ENCODE data around the gene TRIM29.

Gene TRIM29

DNA sequence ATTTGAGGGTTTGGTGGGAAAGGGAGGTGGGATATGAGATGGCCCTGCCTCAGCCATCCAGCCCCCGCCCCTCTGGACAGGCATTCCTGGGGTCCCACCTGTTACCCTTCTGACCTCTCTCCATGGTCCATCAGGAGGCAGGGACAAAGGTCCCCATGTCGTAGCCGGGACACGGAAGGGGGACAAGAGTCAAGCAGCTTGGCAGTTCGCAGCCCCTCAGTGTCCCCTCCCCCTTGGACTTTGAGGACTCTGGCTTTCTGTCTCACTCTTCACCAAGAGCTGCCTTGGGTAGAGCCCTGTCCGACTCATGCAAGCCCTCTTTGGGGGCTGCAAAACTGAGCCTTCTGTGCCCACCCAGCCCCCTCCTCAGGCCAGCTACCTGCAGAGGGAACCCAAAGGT lies 30.2 kb downstream of the TRIM29 start:
- peaks cover 3% of the 10 kb centered on the region for H3K27me3 Mint-ChIP-seq
- H3K9me3 Mint-ChIP-seq, result no peaks in the 10 kb centered on the region
- no peaks in the 10 kb centered on the region for H3K36me3 Mint-ChIP-seq (ENCODE audit: low read depth)
- no peak overlapping the region for H3K27ac Mint-ChIP-seq
- no peak for DNase-seq
- no peaks in the 10 kb centered on the region for H3K4me1 Mint-ChIP-seq (ENCODE audit: low read depth)
- H3K4me3 Mint-ChIP-seq, result no peak overlapping the region

DNA sequence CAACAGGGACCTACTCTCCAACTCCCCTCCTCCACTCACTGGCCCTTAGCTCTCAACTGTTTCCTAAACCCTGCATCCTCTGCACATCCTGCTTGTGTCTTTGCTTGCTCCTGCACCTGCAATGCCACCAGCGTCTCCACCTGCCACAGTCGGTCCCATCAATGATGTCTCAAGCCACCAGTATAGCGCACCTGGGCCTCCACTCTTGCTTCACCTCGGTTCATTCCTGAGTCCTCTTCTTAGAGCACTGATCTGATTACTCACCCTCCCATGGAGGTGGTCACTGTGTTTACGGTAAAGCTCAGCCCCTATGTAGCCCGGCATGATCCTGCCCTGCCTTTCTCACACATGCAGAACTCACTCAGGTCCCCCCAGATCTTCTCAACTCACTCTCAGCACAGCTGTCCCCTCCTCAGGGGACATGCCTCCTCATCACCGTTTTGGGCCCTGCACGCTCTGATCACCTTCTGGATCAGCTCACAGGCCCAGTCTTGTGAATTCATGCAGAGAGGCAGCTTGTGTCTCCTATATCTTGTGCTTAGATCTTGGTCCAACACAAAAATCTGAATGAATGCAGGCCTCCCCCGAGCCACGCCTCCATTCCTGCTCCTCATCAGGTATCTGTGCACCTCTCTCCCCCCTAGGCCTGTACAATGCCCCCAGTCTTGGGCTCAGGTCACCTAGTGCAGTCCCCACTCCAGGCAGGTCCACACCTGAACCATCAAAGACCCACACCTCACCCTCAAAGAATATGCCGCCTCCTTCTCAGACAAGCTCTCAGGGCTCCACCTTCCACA lies 31.4 kb downstream of the TRIM29 start:
- DNase-seq, result no peak
- Mint-ChIP-seq H3K4me1 (ENCODE audit: low read depth) (no peaks in the 10 kb centered on the region), H3K36me3 (ENCODE audit: low read depth) (no peaks in the 10 kb centered on the region), H3K27me3 (peaks cover 8% of the 10 kb centered on the region), H3K4me3 (no peak overlapping the region), H3K9me3 (no peaks in the 10 kb centered on the region), H3K27ac (no peak overlapping the region)

DNA sequence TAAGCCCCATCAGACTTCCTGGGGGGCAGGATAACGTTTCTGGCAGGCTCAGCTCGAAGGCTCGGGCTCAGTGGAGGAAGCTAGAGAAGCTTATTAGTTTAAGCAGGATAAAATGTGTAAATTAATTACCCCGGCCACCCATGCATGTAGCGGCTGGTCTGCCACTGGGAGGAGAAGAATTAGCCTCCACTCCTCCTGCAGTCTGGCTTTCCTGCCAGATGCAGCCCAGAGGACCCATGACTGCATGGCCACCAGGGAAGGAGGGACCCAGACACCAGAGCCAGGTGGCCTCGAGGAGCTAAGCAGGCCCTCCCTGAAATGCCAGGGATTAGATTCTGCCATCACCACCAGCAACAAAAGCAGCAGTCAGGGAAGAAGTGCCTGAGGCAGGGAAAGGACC lies 32.3 kb downstream of the TRIM29 start:
- no peak overlapping the region for H3K27ac Mint-ChIP-seq

DNA sequence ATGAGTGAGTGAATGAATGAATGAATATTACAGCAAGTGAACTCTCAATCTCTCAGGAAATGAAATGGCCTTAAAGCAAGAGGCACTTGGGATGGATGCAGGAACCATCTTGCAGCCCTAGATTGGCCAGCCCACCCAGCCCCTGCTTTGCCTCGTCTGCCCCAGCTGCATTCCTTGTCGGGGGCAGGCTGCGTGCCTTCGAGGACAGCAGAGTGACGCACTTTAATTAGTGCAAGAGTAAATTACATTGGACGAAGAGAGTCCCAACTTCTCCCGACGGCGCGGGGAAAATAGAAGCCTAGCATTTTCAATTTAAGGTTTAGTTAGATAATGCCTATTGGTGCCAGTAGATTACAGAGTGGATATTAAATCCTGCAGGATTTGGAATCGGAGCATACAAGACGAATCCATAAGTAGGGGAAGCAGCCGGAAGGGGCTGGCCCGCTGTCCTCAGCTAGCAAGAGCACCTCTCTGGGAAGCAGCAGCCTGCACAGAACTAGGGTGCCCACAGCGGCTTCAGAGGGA lies 33.8 kb downstream of the TRIM29 start:
- Mint-ChIP-seq H3K27me3 (peaks cover 21% of the 10 kb centered on the region), H3K4me3 (no peak overlapping the region), H3K9me3 (no peaks in the 10 kb centered on the region), H3K27ac (no peak overlapping the region), H3K4me1 (ENCODE audit: low read depth) (no peaks in the 10 kb centered on the region), H3K36me3 (ENCODE audit: low read depth) (no peaks in the 10 kb centered on the region)
- no peak for DNase-seq

More for the DNA sequence above, 32.3 kb downstream of the TRIM29 start:
- Mint-ChIP-seq H3K27me3 (peaks cover 11% of the 10 kb centered on the region), H3K4me3 (no peak overlapping the region), H3K9me3 (no peaks in the 10 kb centered on the region), H3K36me3 (ENCODE audit: low read depth) (no peaks in the 10 kb centered on the region), H3K4me1 (ENCODE audit: low read depth) (no peaks in the 10 kb centered on the region)
- DNase-seq, result no peak

DNA sequence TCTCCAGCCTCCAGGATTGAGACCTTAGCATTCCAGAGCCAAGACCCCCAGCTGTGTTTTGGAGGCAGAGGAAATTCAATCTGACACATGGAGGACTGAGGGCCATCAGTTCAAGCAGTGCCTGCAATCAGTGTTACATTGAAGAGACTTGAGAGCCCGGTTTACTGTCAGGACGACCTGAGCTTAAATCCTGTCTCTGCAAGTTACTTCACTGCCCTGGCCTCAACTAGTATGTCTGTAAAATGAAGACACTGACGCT lies 35.1 kb downstream of the TRIM29 start:
- no peak for DNase-seq
- Mint-ChIP-seq H3K36me3 (ENCODE audit: low read depth) (no peaks in the 10 kb centered on the region), H3K4me1 (ENCODE audit: low read depth) (no peaks in the 10 kb centered on the region), H3K4me3 (no peak overlapping the region), H3K27me3 (peaks cover 17% of the 10 kb centered on the region), H3K9me3 (no peaks in the 10 kb centered on the region), H3K27ac (no peak overlapping the region)

DNA sequence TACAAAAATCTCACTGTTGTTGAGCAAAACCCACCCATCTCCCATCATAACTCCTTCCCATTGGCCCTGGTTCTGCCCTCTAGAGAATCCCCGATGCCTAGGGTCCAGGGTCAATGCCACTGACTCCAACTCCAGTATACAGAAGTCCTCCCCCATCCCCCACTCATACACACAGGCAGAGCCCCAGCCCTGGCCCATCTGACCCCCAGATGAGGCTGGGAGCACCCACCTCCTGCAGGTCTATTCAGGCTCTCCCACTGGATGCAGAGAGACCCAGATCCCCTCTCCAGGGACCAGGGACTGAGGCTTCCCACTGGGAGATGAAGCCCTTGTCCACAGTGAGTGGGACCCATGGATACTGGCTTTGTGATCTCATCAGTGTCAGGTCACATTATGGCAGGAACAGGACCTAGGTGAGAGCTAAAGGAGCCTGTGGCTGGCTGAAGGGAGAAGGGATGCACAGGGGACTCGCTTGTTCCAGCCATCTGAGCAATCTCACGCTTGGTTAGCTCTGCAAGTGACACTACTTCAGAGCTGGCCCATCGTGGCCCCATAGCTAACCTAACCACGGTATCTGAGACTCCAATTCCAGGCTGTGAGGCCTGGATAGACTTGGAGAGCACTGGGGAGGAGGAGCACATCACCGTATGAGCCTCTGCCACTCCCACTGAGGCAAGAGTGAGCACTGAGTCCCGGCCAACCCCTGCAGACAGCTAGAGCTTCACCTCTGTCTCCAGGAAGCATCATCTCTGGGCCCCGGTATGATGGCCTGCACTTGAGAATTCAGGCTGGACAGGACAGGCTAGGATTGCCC lies 35.7 kb downstream of the TRIM29 start:
- Mint-ChIP-seq H3K36me3 (ENCODE audit: low read depth) (no peaks in the 10 kb centered on the region), H3K27me3 (peaks cover 17% of the 10 kb centered on the region), H3K27ac (no peak overlapping the region), H3K4me3 (no peak overlapping the region), H3K4me1 (ENCODE audit: low read depth) (no peaks in the 10 kb centered on the region), H3K9me3 (no peaks in the 10 kb centered on the region)
- no peak for DNase-seq

DNA sequence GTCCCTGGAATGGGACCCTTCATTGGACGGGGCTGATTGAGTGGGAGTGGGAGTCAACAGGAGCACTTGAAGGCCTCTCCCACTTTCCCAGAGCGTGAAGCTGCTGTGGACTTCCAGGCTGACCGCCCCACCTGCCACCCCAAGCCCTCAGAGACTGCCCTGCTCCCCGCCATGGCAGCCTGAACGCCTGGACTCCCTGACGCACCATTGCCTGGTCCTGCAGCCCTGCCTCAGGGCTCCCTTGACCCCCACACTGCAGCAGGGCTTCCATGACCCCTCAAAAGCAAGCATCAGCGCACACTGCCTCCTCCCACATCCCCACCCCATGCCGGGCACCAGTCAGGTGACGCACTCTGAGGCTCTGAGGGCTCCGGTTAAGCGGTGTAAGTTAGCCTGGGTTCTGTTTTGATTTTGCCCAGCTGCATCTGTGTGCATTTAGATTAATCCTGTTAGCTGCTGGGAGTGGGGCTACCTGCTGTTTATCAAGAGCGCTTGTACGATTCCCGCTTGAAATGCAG lies 39.4 kb downstream of the TRIM29 start:
- Mint-ChIP-seq H3K36me3 (ENCODE audit: low read depth) (no peaks in the 10 kb centered on the region), H3K9me3 (no peaks in the 10 kb centered on the region), H3K27me3 (peaks cover 36% of the 10 kb centered on the region), H3K27ac (no peak overlapping the region), H3K4me1 (ENCODE audit: low read depth) (no peaks in the 10 kb centered on the region), H3K4me3 (no peak overlapping the region)
- DNase-seq, result no peak

DNA sequence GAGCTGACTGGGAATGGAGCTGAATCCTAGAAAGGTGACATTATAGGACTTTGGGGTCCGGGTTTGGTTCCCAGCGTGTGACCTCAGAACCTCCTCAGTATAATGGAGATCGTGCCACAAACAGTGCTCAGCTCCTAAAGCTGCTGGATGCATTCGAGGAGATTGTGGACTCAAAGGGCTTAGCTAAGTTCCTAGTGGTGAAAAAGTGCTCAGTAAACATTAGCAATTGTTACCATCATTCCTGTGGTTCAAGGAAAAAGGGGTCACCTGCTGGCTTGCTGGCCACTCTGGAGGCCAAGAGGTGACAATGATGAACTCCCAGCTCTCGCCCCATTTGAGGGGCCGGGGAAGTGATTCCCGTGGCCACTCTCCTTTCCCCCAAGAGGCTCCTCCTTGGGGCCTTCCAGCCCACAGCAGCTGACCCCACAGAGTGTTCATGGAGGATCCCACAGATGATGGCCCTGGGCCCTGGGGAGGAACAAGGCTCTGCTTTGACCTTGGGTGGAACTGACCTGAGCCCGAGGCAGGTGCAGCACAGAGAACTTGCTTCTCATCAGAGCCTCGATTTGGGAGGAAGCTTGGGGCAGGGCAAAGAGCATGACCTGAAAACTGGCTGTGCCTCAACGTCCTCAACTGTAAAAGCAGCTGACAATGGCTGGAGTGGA lies 40.1 kb downstream of the TRIM29 start:
- Mint-ChIP-seq H3K36me3 (ENCODE audit: low read depth) (no peaks in the 10 kb centered on the region), H3K27ac (no peak overlapping the region), H3K27me3 (peaks cover 36% of the 10 kb centered on the region), H3K4me1 (ENCODE audit: low read depth) (no peaks in the 10 kb centered on the region), H3K4me3 (no peak overlapping the region), H3K9me3 (no peaks in the 10 kb centered on the region)
- DNase-seq, result no peak

DNA sequence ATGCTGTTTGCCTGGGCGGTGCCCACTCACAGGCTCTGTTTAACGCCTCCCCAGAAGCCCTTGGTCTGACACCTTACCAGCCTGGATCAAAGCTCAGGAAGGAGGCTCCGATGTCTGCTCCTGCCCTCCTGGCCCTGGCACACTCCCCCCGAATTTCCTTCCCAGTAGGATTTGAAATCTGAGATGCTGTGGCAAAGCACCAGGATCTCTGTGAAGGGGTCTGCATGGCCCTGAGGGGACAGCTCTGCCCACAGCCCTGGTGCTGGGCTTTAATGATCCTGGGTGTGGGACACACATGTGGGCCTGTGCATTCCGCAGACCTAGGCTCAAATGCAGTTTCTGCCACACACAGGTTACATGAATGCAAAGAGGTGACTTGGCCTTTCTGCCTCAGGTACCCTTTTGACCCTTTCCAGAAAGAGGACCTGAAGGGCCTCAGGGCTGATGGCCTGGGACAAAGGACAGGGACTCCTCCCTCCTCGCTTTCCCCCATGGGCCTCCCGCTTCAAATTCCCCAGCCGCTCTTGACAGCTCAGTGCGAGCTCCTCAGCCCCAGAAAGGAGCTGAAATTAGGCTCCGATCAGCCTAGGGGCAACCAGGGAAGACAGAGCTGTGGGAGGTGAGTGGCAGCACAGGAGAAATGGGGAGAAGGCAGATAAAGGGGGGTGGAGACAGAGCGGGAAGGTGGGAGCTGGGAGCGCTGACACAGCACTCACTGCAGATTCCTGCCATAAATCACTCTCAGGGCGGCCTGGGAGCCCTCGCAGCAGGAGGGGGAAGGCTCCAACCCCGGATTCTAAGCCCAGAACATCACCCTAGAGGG lies 41.3 kb downstream of the TRIM29 start:
- Mint-ChIP-seq H3K4me1 (ENCODE audit: low read depth) (no peaks in the 10 kb centered on the region), H3K27ac (no peak overlapping the region), H3K27me3 (peaks cover 32% of the 10 kb centered on the region), H3K4me3 (no peak overlapping the region), H3K9me3 (no peaks in the 10 kb centered on the region), H3K36me3 (ENCODE audit: low read depth) (no peaks in the 10 kb centered on the region)
- no peak for DNase-seq

DNA sequence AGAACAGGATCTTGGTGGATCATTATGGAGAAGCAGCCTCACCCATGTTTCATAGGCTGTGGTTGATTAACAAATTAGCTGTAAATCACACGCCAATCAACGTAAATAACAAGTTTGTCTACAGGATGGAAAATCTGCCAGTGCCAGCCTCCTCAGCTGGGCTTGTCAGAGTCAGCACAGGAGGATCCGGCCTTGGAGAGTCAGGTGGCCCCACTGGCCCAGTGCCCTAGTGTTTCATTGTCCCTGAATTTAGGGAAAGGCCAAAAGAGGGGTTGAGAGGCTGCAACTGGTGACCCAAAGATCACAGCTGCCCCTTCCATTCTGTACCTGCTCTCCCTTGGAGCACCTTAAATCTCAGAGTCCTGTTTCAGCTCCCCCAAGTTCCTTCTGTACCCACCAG lies 42.4 kb downstream of the TRIM29 start:
- Mint-ChIP-seq H3K27me3 (peaks cover 28% of the 10 kb centered on the region), H3K4me1 (ENCODE audit: low read depth) (no peaks in the 10 kb centered on the region), H3K9me3 (no peaks in the 10 kb centered on the region), H3K36me3 (ENCODE audit: low read depth) (no peaks in the 10 kb centered on the region), H3K4me3 (no peak overlapping the region), H3K27ac (no peak overlapping the region)
- no peak for DNase-seq

DNA sequence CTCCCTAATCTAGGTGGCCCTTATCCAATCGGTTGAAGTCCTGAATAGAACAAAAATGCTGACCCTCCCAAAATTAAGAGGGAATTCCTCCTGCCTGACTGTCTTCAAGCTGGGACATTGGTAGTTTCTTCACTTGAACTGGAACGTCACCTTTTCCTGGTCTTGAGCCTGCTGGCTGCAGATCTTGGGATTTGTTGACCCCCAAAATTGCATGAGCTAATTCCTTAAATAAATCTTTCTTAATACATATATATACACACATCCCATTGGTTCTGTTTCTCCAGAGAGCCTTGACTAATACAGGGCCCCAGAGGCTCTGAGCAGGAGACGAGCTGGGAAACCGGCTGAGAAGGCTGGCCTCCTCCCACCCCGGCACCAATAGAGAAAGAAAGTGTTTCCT lies 46.2 kb downstream of the TRIM29 start:
- H3K27ac Mint-ChIP-seq, result no peak overlapping the region
- H3K27me3 Mint-ChIP-seq, result peaks cover 17% of the 10 kb centered on the region

DNA sequence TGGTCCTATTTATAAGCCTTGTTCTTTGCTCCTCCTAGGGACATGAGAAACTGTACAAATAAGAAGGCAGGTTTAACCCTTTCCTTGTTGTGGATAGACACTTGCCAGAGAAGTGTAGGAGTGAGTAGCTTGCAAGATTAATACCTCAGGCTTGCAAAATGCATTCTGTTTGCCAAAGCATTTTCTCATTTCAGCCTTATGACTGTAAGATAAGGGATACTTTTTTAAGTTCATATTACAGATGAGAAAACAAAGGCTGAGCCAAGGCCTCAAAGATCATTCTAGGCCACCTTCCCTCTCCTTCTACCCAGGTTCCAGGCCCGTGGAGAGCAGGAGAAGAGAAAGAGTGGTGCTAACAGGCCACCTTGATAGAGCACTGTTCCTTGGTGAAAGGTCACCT lies 46.8 kb downstream of the TRIM29 start:
- Mint-ChIP-seq H3K27me3 (peaks cover 11% of the 10 kb centered on the region), H3K9me3 (no peaks in the 10 kb centered on the region), H3K4me1 (ENCODE audit: low read depth) (no peaks in the 10 kb centered on the region), H3K36me3 (ENCODE audit: low read depth) (no peaks in the 10 kb centered on the region), H3K27ac (no peak overlapping the region), H3K4me3 (no peak overlapping the region)
- DNase-seq, result no peak

More for the DNA sequence above, 46.2 kb downstream of the TRIM29 start:
- H3K9me3 Mint-ChIP-seq, result no peaks in the 10 kb centered on the region
- H3K36me3 Mint-ChIP-seq (ENCODE audit: low read depth), result no peaks in the 10 kb centered on the region
- H3K4me3 Mint-ChIP-seq, result no peak overlapping the region
- DNase-seq, result no peak
- H3K4me1 Mint-ChIP-seq (ENCODE audit: low read depth), result no peaks in the 10 kb centered on the region

DNA sequence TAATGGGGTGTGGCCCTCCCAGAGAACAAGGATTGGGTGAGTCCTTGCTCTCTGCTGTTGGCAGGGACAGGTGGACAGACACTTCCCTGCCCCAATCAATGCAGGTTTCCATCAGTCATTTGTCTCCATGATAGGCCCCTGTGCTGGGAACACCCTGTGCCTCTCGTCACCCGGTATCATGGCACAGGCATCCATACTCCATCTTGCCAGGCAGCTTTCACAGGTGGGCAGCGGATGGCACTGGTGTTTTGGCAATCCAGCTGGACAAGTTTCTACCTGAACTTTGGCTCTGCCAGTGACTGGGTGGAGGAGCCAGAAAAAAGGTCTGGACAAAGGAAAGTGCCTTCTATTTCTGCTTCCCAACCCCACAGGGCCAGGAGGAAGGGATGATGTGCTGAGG lies 47.5 kb downstream of the TRIM29 start:
- Mint-ChIP-seq H3K4me1 (ENCODE audit: low read depth) (no peaks in the 10 kb centered on the region), H3K4me3 (no peak overlapping the region), H3K27me3 (peaks cover 5% of the 10 kb centered on the region), H3K27ac (no peak overlapping the region), H3K36me3 (ENCODE audit: low read depth) (peaks cover 2% of the 10 kb centered on the region), H3K9me3 (no peaks in the 10 kb centered on the region)
- DNase-seq, result no peak
